Activated T-cell treated with anti-CD3 and anti-CD28 coated beads for 1 hour (primary cell): ENCODE results near the gene SNAI1.
A peak's percentile ranks its signal among the peaks of the same experiment; 100 is the strongest.
"Not testable (repeated sequence)": the region's sequence is repeated elsewhere in the genome, so short reads cannot be mapped to it uniquely, and the experiment has no call there.

Experiments used
- DNase-seq: peaks from one replicate; pipeline ENCODE4 v3.0.0-alpha.2; 2020; ENCODE audit warnings: low read depth

SNAI1 gene

GRCh38 chr20:49982346-49983122 lies at the start of gene SNAI1:
Gene SNAI1 (plus strand): TSS chr20:49982980. CDS start chr20:49983060, 80 bp downstream.
- DNase-seq, result peak; percentile 72

DNA sequence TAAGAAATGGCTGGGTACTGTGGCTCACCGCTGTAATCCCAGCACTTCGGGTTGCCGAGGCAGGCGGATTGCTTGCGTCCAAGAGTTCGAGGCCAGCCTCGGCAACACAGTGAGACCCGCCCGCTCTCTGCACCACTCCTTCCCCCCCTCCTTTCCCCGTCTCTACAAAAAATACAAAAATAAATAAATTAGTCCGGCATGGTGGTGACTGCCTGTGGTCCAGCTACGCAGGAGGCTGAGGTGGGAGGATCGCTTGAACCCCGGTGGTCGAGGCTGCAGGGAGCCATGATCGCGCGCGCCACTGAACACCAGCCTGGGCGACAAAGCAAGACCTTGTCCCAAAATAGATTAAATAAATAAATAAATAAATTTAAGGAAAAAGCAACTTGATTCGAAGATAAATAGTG lies 47.0 kb upstream of the SNAI1 start:
- DNase-seq, result no peak

GRCh38 chr20:49936153-49937026 lies 46.4 kb upstream of the SNAI1 start, which contains the start of gene RNF114:
Gene RNF114 (plus strand): TSS chr20:49936397. CDS start chr20:49936413, 16 bp downstream.
- peak; percentile 92 for DNase-seq

- DNase-seq, result no peak
These were observed 45.5 kb upstream of the SNAI1 start for GRCh38 chr20:49937027-49937929.

DNA sequence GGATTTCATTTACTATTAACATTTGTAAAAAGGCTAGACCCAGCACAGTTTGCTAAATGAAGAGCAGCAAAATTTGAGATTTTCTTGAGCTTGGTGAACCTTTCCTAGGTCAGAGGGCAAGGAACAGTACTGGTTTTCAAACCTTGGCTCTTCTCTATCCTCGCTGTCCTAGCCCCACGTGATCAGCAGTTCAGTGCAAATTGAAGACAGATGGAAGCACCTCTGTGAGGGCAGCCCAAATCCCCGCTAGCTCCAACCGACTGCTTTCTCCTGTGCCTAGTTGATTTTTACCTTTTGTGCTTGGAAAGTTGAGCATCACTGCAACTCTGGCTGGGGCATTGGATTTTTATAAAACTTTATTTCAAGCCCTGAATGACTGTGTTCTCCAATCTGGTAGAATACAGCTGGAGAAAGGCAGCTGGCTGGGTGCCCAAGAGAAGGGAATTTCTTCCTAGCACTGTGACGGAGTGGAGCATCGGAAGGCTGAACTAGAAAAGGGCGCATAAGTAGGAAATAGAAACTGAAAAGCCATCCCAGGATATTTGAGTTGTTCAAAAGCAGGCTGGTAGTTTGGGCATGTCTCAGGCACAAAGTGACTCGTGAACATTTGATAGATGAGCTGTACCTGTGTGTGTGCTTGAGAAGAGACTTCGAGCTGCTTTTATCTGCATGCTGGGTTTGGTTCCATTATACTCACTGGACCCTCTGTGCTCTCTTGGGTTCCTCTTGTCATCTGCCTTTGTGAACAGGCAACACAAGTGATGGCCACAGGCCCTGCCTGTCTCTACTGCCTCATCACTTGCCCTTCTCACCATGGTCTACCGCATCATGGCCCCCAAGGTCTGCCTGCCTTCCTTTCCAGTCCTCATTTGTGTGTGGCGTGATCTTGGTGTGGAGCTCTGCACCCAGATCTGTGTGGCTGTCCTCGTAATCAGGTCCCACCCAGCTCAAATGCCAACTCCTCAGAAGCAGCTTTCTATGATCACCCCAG lies 44.3 kb upstream of the SNAI1 start:
- DNase-seq, result no peak

- no peak for DNase-seq
These were observed 41.3 kb upstream of the SNAI1 start for GRCh38 chr20:49941456-49941855.

- DNase-seq, result no peak
These were observed 40.5 kb upstream of the SNAI1 start for GRCh38 chr20:49942303-49942702.

DNA sequence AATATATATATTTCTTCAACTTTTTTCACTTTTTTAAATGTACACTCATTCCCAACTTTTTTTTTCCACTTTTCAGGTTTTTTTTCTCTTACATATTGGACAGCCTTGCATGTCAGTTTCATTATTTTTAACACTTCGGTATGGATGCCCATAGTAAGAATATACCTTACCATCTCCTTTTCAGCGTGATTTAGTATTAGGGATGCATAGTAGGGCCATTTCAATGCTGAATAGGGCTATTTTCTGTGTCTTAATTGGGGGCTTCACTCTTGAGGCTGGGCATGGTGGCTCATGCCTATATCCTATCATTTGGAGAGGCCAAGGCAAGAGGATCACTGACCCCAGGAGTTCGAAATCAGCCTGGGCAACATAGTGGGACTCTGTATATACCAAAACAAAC lies 39.8 kb upstream of the SNAI1 start:
- no peak for DNase-seq

- DNase-seq, result no peak
These were observed 37.5 kb upstream of the SNAI1 start for GRCh38 chr20:49945306-49945700.

DNA sequence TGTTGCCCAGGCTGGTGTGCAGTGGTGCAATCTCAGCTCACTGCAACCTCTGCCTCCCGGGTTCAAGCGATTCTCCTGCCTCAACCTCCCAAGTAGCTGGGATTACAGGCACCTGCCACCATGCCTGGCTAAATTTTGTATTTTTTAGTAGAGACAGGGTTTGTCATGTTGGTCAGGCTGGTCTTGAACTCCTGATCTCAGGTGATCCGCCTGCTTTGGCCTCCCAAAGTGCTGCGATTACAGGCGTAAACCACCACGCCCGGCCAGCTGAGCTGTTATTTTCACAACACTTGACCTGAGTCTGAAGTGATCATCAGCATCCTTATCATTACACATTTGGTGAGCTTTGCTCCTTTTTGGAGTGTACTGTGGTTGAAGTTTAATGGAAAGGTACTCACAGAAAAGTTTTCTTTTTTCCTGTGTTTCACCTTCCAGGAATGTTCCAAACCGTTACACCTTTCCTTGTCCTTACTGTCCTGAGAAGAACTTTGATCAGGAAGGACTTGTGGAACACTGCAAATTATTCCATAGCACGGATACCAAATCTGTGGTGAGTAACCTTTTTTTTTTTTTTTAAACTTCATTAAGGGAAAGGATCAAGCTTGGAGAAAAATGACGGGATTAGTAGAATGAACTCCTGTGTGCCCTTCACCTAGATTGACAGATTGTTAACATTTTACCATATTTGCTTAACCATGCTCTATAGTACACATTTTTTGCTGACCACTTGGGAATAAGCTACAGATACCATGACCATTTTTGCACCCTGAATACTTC lies 36.9 kb upstream of the SNAI1 start:
- no peak for DNase-seq

- no peak for DNase-seq
These were observed 34.6 kb upstream of the SNAI1 start for GRCh38 chr20:49948178-49948577.

GRCh38 chr20:49948809-49949507 lies 33.8 kb upstream of the SNAI1 start:
- no peak for DNase-seq

DNA sequence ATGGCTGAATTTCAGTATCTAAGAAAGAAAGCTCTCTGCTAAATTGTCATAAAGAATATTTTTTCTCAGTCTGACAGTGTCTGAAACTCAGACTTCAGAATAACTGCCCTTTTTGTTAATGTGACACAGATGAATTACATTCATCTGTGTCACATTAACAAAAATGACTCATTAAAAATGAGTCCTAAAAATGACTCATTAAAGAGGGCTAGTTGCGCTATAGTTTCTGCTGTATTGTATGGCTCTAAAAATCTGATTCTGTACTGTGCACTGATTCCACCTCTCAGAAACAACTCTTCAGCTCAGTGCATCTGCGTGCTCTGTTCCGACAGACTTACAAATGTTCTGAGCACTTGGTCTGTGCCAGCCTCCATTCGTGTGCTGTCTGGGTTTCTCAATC lies 31.6 kb upstream of the SNAI1 start:
- no peak for DNase-seq

DNA sequence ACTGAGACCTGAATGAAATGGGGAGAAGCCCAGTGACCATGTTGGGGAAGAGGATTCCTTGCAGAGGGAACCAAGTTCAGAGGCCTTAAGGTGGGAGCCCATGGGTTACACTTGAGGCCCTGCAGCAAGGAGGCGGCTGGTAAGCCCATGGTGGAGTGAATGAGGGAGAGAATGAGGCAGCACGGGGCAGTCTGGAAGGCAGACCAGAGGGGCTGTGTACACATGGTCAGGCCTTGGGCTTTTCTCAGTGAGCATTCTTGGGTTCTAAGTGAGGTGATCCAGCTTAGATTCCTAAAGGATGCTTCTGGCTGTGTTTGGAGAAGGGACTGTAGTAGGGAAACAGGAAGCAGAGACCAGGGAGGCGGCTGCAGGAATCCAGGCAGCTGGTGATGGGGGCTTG lies 27.6 kb upstream of the SNAI1 start:
- no peak for DNase-seq

- DNase-seq, result not testable (repeated sequence)
These were observed 26.9 kb upstream of the SNAI1 start for GRCh38 chr20:49955830-49956396.

GRCh38 chr20:49956689-49957088 lies 26.1 kb upstream of the SNAI1 start:
- DNase-seq, result no peak

- not testable (repeated sequence) for DNase-seq
These were observed 25.5 kb upstream of the SNAI1 start for GRCh38 chr20:49957089-49957938.

GRCh38 chr20:49961413-49961812 lies 21.4 kb upstream of the SNAI1 start:
- no peak for DNase-seq
